ENCODE data around the gene OR4C15. TPM values are rescaled to one million over a fixed set of nuclear protein-coding genes. Genes with fewer than 3 reads are reported as not detected.

OR4C15 gene
- total RNA-seq (ENCODE audit: low replicate concordance), result not detected in 2 replicates

DNA sequence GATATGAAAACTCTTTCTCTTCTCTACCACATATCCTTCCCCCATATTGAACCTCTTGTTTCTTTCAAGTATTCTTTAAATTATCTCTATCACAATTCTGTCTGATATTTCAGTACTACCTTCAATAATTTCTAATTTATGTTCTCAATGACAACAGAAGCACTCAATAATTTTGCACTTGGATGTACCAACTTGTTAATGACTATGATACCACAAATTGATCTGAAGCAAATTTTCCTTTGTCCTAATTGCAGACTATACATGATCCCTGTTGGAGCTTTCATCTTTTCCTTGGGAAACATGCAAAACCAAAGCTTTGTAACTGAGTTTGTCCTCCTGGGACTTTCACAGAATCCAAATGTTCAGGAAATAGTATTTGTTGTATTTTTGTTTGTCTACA is at the start of gene OR4C15:
Gene OR4C15, plus strand, starts transcription at position 301 of the 400 bp plus-strand sequence. Its CDS starts 0 bp downstream, at position 301.
- TF ChIP-seq, protein P1, sequence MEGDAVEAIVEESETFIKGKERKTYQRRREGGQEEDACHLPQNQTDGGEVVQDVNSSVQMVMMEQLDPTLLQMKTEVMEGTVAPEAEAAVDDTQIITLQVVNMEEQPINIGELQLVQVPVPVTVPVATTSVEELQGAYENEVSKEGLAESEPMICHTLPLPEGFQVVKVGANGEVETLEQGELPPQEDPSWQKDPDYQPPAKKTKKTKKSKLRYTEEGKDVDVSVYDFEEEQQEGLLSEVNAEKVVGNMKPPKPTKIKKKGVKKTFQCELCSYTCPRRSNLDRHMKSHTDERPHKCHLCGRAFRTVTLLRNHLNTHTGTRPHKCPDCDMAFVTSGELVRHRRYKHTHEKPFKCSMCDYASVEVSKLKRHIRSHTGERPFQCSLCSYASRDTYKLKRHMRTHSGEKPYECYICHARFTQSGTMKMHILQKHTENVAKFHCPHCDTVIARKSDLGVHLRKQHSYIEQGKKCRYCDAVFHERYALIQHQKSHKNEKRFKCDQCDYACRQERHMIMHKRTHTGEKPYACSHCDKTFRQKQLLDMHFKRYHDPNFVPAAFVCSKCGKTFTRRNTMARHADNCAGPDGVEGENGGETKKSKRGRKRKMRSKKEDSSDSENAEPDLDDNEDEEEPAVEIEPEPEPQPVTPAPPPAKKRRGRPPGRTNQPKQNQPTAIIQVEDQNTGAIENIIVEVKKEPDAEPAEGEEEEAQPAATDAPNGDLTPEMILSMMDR (IDR thresholded peaks at IDR 0.05; ENCODE audit: insufficient read depth, low read length), result no peak
- DNase-seq (ENCODE audit: low read depth), result no peak
- H3K4me3 ChIP-seq (ENCODE audit: low read depth, low read length), result no peak within 1 kb of the TSS

DNA sequence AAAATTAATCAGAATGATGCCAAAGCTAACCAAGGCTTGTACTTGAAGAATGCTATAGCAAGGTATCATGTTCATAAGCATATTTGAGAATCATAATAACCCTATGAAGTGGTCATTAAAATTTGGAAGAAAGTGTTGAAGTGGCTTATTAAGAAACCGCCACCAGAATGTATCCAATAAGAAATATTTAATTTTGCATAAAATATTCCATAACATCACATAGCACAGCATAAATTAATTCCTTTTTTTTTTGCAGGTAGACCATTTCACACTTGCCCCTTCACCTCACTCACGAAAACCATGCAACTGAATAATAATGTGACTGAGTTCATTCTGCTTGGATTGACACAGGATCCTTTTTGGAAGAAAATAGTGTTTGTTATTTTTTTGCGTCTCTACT is 17.6 kb downstream of the OR4C15 start, which contains the start of gene OR4C16:
Gene OR4C16, plus strand, starts transcription at position 301 of the 400 bp plus-strand sequence. Its CDS starts 0 bp downstream, at position 301.
- no peak within 1 kb of the TSS for H3K4me3 ChIP-seq (ENCODE audit: low read depth, low read length)
- DNase-seq (ENCODE audit: low read depth), result no peak
- TF ChIP-seq, protein P1 (IDR thresholded peaks at IDR 0.05; ENCODE audit: insufficient read depth, low read length), result no peak

DNA sequence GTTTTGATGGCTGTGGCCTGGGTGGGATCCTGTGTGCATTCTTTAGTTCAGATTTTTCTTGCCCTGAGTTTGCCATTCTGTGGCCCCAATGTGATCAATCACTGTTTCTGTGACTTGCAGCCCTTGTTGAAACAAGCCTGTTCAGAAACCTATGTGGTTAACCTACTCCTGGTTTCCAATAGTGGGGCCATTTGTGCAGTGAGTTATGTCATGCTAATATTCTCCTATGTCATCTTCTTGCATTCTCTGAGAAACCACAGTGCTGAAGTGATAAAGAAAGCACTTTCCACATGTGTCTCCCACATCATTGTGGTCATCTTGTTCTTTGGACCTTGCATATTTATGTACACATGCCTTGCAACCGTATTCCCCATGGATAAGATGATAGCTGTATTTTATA is 18.3 kb downstream of the OR4C15 start:
- H3K4me3 ChIP-seq (ENCODE audit: low read depth, low read length), result no peak overlapping the region
- TF ChIP-seq, protein P1 (IDR thresholded peaks at IDR 0.05; ENCODE audit: insufficient read depth, low read length), result no peak
- no peak for DNase-seq (ENCODE audit: low read depth)

Other genes with a start within 250 kb of the OR4C15 start
- not detected in 2 replicates for gene OR4A16, start 211.3 kb upstream of the OR4C15 start, total RNA-seq (ENCODE audit: low replicate concordance)
- not detected in 2 replicates for gene OR4A15, start 186.5 kb upstream of the OR4C15 start, total RNA-seq (ENCODE audit: low replicate concordance)
- gene OR4C16, start 17.7 kb downstream of the OR4C15 start, total RNA-seq (ENCODE audit: low replicate concordance), result not detected in 2 replicates
- gene OR4C11, start 53.2 kb downstream of the OR4C15 start, total RNA-seq (ENCODE audit: low replicate concordance), result not detected in 2 replicates
- gene OR4P4, start 80.6 kb downstream of the OR4C15 start, total RNA-seq (ENCODE audit: low replicate concordance), result not detected in 2 replicates
- not detected in 2 replicates for gene OR4S2, start 93.9 kb downstream of the OR4C15 start, total RNA-seq (ENCODE audit: low replicate concordance)
- not detected in 2 replicates for gene OR4C6, start 107.7 kb downstream of the OR4C15 start, total RNA-seq (ENCODE audit: low replicate concordance)
- gene OR5D13, start 219.0 kb downstream of the OR4C15 start, total RNA-seq (ENCODE audit: low replicate concordance), result not detected in 2 replicates
- not detected in 2 replicates for gene OR5D14, start 241.1 kb downstream of the OR4C15 start, total RNA-seq (ENCODE audit: low replicate concordance)

Data from fibroblast of the aortic adventitia (primary cell).